K562 (cell line): Measurements from ENCODE around the gene ZC3H18. TPM values are rescaled to one million over a fixed set of nuclear protein-coding genes. Genes with fewer than 3 reads are reported as not detected.

Experiments
- ATAC-seq: fragments of 200-7000 bp; cut with Tn5 transposase; 3 replicates; pipeline ENCODE4 v1.9.1; 2020; ENCODE audit warnings: moderate library complexity
- BruUV-seq: library from RNA; stranded (reverse); fragments of 400-500 nt; replicated peaks from 2 replicates; lab custom pipeline; 2021; lab: Mats Ljungman, UMichigan
- CTCF ChIA-PET: fragments of 300-600 bp; formaldehyde crosslinking; extraction: SDS; loops from one replicate; lab custom pipeline; 2021; ENCODE audit warnings: low intra/inter-chr PET ratio; lab: Yijun Ruan, JAX
- POLR2A ChIA-PET: fragments of 300-600, 350-650 bp; sonication (Branson Sonifier 250); formaldehyde crosslinking; extraction: SDS; loops from one replicate; lab custom pipeline; 2021; ENCODE audit warnings: antibody characterized with exemption, inconsistent platforms; lab: Yijun Ruan, JAX
- DNase-seq, 4 experiments: peaks; one replicate each; pipeline versions ENCODE4 v3.0.0 to v3.0.0-alpha.2; 2011 to 2018; ENCODE audit warnings: low spot score in 3 of 4, mixed read lengths in 3 of 4; ENCODE audit errors: extremely low read depth in 1 of 4
- FAIRE-seq: peaks from 2 replicates; lab custom pipeline; 2011; peaks lifted over from hg19 to GRCh38; lab: Jason Lieb, UNC
- H2AFZ ChIP-seq: 2 replicates; pipeline ENCODE4 v1.6.0; 2011; ENCODE audit warnings: low read depth, low read length, control low read depth, inconsistent platforms
- H3K27ac ChIP-seq: fragments of 200-600 bp; 3 replicates; pipeline ENCODE4 v1.8.0; 2011; ENCODE audit warnings: low read depth, mild to moderate bottlenecking, control low read depth, inconsistent platforms, low read length, moderate library complexity, mixed read lengths; ENCODE audit errors: extremely low read depth
- H3K27me3 ChIP-seq, 2 experiments: fragments of 300-600 bp in 1 of 2; 2 replicates in 1 of 2; 3 replicates in 1 of 2; pipeline versions ENCODE4 v1.6.0 to v1.8.0; 2011; ENCODE audit warnings: inconsistent platforms in 2 of 2, low read length in 2 of 2, mild to moderate bottlenecking in 1 of 2, mixed read lengths in 1 of 2, moderate library complexity in 1 of 2; ENCODE audit not compliant: control insufficient read depth in 2 of 2, insufficient read depth in 2 of 2
- H3K36me3 ChIP-seq: fragments of 300-600 bp; 3 replicates; pipeline ENCODE4 v1.8.0; 2011; ENCODE audit warnings: mild to moderate bottlenecking, low read length, inconsistent platforms; ENCODE audit not compliant: control insufficient read depth, insufficient read depth
- H3K4me1 ChIP-seq, 2 experiments: fragments of 200-600 bp in 1 of 2; replicated peaks in 1 of 2; 2 replicates in 1 of 2; 3 replicates in 1 of 2; pipeline versions ENCODE4 v1.5.1 to v1.8.0; 2011; ENCODE audit warnings: inconsistent platforms in 2 of 2, low read length in 2 of 2, mild to moderate bottlenecking in 1 of 2, mixed read lengths in 1 of 2, moderate library complexity in 1 of 2; ENCODE audit not compliant: control insufficient read depth in 2 of 2, insufficient read depth in 2 of 2
- H3K4me2 ChIP-seq: 2 replicates; pipeline ENCODE4 v1.6.1; 2011; ENCODE audit warnings: low read length, control low read depth, inconsistent platforms, mixed read lengths; ENCODE audit not compliant: insufficient read depth
- H3K4me3 ChIP-seq: fragments of 200-600 bp; sonication (generic), shearing (Covaris generic); 2 replicates; pipeline ENCODE4 v1.5.1; 2016; ENCODE audit warnings: control low read depth, inconsistent platforms
- H3K79me2 ChIP-seq: fragments of 200-600 bp; 3 replicates; pipeline ENCODE4 v1.8.0; 2011; ENCODE audit warnings: low read length, inconsistent platforms; ENCODE audit not compliant: control insufficient read depth, insufficient read depth
- H3K9ac ChIP-seq, 2 experiments: 2 replicates each; pipeline versions ENCODE4 v1.6.0 to v1.6.1; 2011; ENCODE audit warnings: low read depth in 2 of 2, low read length in 2 of 2, control low read depth in 1 of 2, inconsistent platforms in 1 of 2, mild to moderate bottlenecking in 1 of 2, mixed read lengths in 1 of 2; ENCODE audit not compliant: insufficient read depth in 1 of 2
- H3K9me1 ChIP-seq: one replicate; pipeline ENCODE4 v1.6.0; 2011; ENCODE audit warnings: inconsistent platforms, mild to moderate bottlenecking, low read length, moderate library complexity; ENCODE audit not compliant: control insufficient read depth, insufficient read depth
- H3K9me3 ChIP-seq: replicated peaks from 2 replicates; pipeline ENCODE4 v1.5.1; 2011; ENCODE audit warnings: low read depth, low read length, inconsistent platforms; ENCODE audit not compliant: control insufficient read depth, insufficient read depth
- H4K20me1 ChIP-seq: replicated peaks from 2 replicates; pipeline ENCODE4 v1.6.1; 2011; ENCODE audit warnings: low read length, inconsistent platforms, mixed read lengths; ENCODE audit not compliant: control insufficient read depth, insufficient read depth
- JUN ChIP-seq, 2 experiments: sonication (generic) in 1 of 2; formaldehyde crosslinking in 1 of 2; IDR thresholded peaks; 2 replicates each; pipeline versions ENCODE4 v1.6.1 to v1.8.0; 2012 to 2022; ENCODE audit warnings: borderline replicate concordance in 2 of 2, mild to moderate bottlenecking in 2 of 2, improper control_type of control experiment in 1 of 2, low read depth in 1 of 2, low read length in 1 of 2, missing genetic modification reagents in 1 of 2
- KAT2B ChIP-seq: IDR thresholded peaks from one replicate; pipeline ENCODE4 v1.6.1; 2012; ENCODE audit warnings: low read depth, mild to moderate bottlenecking, control low read depth, inconsistent platforms, low read length, moderate library complexity
- NR3C1 ChIP-seq: sonication (generic); formaldehyde crosslinking; IDR thresholded peaks from 2 replicates; pipeline ENCODE4 v1.8.1; 2022; ENCODE audit warnings: missing genetic modification reagents
- POLR2G ChIP-seq: fragments of 200-400 bp; formaldehyde crosslinking; IDR thresholded peaks from 2 replicates; pipeline ENCODE4 v1.6.1; 2017; ENCODE audit warnings: low read depth, mild to moderate bottlenecking, antibody characterized with exemption, low read length, moderate library complexity
- SAFB ChIP-seq: fragments of 200-400 bp; formaldehyde crosslinking; IDR thresholded peaks from 2 replicates; pipeline ENCODE4 v1.6.1; 2017; ENCODE audit warnings: low read depth, low read length, borderline replicate concordance
- TBP ChIP-seq: optimal IDR thresholded peaks from 2 replicates; pipeline ENCODE3; 2011; ENCODE audit warnings: low read depth, low read length, improper control_type of control experiment
- WGBS: fragments of 100-300 bp; shearing (Covaris generic); methylation state at CpG from one replicate; pipeline ENCODE4 v1.1.6; 2016; ENCODE audit warnings: low coverage, mixed read lengths; ENCODE audit not compliant: insufficient coverage; ENCODE audit errors: missing lambda C conversion rate; 5-methylcytosine and 5-hydroxymethylcytosine counted together
- in situ Hi-C: fragments of 300-500 bp; cut with MboI; formaldehyde crosslinking; loops from 4 replicates; pipeline ENCODE4 v1.15.0; 2018; ENCODE audit warnings: inconsistent platforms, mixed read lengths
- intact Hi-C: fragments of 100-400 bp; cut with micrococcal nuclease; formaldehyde crosslinking; loops from 2 replicates; pipeline ENCODE4 v1.14.2; 2022
- polyA plus RNA-seq, 8 experiments: library from polyadenylated mRNA; depleted of rRNA in 4 of 8; stranded (reverse) in 5 of 8; unstranded in 3 of 8; fragments of >200 nt; fragmentation: Nextera tagmentation in 2 of 8; fragmentation: Illumina TruSeq in 1 of 8; extraction: Ambion mirVana in 2 of 8; extraction: Trizol in 1 of 8; gene quantifications; 2 replicates each; pipeline versions ENCODE4 v1.2.1 to v1.2.3, GENCODE V29; 2011 to 2014; ENCODE audit warnings: inconsistent platforms in 1 of 8, missing spikeins in 1 of 8
- total RNA-seq, 7 experiments: library from RNA; depleted of rRNA in 6 of 7; stranded (reverse); fragments of >200 nt in 6 of 7; fragmentation: Illumina TruSeq in 2 of 7; extraction: Trizol in 2 of 7; gene quantifications; 2 replicates each; pipeline versions ENCODE4 v1.2.1 to v1.2.3, GENCODE V29; 2011 to 2021; ENCODE audit warnings: low replicate concordance in 1 of 7
- TF ChIP-seq, protein P1 (sequence below): sonication (generic); formaldehyde crosslinking; IDR thresholded peaks from 2 replicates; pipeline ENCODE4 v1.8.1; 2022; ENCODE audit warnings: missing genetic modification reagents

Gene ZC3H18
- total and polyA plus RNA-seq, 9 of the 15 experiments (the other 6 are each of a cell fraction or from before 2014, with no cell fraction given) = 1.7 to 88.7 (median 26.9) TPM

DNA sequence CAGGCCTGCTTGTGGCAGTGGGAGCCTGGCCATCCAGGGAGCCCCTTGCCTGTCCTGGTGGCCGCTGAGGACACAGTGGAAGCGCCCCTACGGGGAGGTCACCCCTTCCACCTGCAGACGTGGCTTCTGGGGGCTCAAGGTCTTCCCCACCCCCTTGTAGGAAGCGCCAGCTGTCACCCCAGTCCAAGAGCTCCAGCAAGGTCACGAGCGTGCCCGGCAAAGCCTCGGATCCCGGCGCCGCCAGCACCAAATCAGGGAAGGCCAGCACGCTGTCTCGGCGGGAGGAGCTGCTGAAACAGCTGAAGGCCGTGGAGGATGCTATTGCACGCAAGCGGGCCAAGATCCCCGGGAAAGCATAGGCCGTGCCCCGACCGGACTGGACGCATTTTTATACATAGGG lies 60.7 kb downstream of the ZC3H18 start:
- no peak overlapping the region for H3K27ac ChIP-seq
- BruUV-seq = no TSS peak
- H3K79me2 ChIP-seq = no peaks in the 10 kb centered on the region
- H4K20me1 ChIP-seq = peaks cover 15% of the 10 kb centered on the region; the same call in 1 of the 2 replicates
- intact Hi-C loops = no loop called here
- ATAC-seq = no peak
- H2AFZ ChIP-seq = no peak overlapping the region
- POLR2A ChIA-PET = interaction anchor here (0.6 kb wide), 2 partner anchors 8 to 14 kb away, joined by 3 read pairs; no protein-coding TSS in a partner anchor
- CTCF ChIA-PET = no interaction called here
- H3K36me3 ChIP-seq = peaks cover 72% of the 10 kb centered on the region
- TF ChIP-seq SAFB = no peak
- TF ChIP-seq, protein P1, sequence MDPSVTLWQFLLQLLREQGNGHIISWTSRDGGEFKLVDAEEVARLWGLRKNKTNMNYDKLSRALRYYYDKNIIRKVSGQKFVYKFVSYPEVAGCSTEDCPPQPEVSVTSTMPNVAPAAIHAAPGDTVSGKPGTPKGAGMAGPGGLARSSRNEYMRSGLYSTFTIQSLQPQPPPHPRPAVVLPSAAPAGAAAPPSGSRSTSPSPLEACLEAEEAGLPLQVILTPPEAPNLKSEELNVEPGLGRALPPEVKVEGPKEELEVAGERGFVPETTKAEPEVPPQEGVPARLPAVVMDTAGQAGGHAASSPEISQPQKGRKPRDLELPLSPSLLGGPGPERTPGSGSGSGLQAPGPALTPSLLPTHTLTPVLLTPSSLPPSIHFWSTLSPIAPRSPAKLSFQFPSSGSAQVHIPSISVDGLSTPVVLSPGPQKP (CRISPR knock-in tag) = no peak
- no peak for TF ChIP-seq JUN (IDR thresholded peaks at IDR 0.05; ENCODE audit: borderline replicate concordance, low read depth, low read length)
- no peak for TF ChIP-seq JUN (CRISPR knock-in tag; IDR thresholded peaks at IDR 0.05; ENCODE audit: borderline replicate concordance)
- TF ChIP-seq NR3C1 = no peak
- TF ChIP-seq POLR2G = peak; percentile 66
- TF ChIP-seq TBP = no peak
- no peak for TF ChIP-seq KAT2B
- in situ Hi-C loops = no loop called here
- H3K9me1 ChIP-seq = no peaks in the 10 kb centered on the region
- H3K4me2 ChIP-seq = no peak overlapping the region
- 94% methylated on average over 23 of the region's 23 CpGs for WGBS
- no peaks in the 10 kb centered on the region for H3K9me3 ChIP-seq
- no peak overlapping the region for H3K4me3 ChIP-seq
- H3K9ac ChIP-seq = no peak overlapping the region
- no peaks in the 10 kb centered on the region for H3K27me3 ChIP-seq
- no peak for DNase-seq
- H3K4me1 ChIP-seq = peaks cover 25 to 63% of the 10 kb centered on the region in 2 experiments
- FAIRE-seq = no peak
